ENCODE measurements around the gene C3orf20.

C3orf20 gene

DNA sequence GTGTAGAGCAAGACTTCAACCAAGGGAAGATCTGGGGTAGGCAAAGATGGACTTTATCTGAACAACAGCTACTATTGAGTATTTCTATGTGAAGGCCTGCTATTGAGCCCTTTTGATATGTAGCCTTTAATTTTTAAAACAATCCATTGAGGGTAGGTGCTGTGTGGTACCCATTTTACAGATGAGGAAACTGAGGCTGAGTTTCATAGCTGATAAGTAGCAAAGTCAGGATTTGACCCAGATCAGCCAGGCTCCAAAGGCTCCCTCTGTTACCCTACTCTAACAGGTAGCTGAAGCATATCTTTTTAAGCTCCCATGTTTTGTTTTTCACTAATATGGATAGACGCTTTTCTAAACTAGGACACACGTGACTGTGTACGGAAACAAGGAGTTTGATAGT, 141.4 kb downstream of the C3orf20 start:
- DNase-seq (ENCODE audit: low read depth) = no peak

DNA sequence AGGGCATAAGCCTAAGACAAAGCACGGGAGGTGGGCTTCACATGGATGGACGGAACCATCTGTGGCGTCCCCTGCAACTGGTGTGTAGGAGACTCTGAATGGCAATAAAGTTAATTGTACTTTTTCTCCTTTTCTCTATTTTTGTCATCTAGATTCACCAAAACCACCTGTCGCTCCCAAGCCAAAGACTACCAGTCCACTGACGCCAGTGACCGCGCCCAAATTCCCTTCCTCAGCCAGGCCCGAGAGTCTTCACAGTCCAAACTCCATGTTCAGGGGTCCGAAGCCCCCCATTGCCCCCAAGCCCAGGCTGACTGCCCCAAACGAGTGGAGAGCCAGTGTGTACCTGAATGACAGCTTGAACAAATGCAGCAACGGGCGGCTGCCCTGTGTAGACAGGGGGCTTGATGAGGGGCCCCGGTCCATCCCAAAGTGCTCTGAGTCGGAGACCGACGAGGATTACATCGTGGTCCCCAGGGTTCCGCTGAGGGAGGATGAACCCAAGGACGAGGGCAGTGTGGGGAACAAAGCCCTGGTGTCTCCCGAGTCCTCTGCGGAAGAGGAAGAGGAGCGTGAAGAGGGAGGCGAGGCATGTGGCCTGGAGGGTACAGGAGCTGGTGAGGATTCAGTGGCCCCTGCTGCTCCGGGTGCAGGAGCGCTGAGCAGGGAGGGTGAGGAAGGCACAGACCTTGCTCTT, 144.0 kb downstream of the C3orf20 start, which contains the start of gene FGD5:
Gene FGD5 (plus strand): TSS at position 159 of the 697 bp plus-strand sequence. CDS start 110 bp downstream, at position 269.
- DNase-seq (ENCODE audit: low read depth) = no peak

DNA sequence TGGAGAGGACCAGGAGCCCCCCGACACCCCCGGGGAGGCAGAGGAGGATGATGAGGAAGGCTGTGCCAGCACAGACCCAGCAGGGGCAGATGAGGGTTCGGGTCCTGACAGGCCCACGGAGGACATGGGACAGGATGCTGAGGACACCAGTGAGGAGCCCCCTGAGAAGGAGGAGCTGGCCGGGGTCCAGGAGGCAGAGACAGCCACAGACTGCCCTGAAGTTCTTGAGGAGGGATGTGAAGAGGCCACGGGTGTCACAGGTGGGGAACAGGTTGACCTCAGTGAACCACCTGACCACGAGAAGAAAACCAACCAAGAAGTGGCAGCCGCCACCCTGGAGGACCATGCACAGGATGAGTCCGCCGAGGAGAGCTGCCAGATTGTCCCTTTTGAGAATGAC, 144.7 kb downstream of the C3orf20 start:
- DNase-seq (ENCODE audit: low read depth) = no peak

DNA sequence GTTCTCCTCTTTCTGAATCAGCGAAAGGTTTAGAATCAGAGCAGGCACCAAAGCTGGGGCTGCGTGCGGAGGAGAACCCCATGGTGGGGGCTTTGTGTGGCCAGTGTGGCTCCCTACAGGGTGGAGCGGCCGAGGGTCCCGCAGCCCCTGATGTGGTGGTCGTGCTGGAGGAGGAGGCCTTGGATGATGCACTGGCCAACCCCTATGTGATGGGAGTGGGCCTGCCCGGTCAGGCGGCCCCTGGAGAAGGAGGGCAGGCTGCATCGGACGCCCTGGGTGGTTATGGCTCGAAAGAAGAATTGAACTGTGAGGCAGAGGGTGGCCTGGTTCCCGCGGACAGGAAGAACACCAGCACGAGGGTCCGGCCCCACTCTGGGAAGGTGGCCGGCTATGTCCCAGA, 145.2 kb downstream of the C3orf20 start:
- DNase-seq (ENCODE audit: low read depth) = no peak

DNA sequence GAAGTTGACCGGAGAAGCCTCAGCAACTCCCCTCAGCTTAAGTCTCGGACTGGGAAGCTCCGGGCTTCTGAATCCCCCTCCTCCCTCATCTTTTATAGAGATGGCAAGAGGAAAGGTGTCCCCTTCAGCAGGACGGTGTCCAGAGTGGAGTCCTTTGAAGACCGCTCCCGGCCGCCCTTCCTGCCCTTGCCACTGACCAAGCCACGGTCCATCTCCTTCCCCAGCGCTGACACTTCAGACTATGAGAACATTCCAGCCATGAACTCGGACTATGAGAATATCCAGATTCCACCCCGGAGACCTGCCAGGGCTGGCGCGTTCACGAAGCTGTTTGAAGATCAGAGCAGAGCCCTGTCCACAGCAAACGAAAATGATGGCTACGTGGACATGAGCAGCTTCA, 146.2 kb downstream of the C3orf20 start:
- DNase-seq (ENCODE audit: low read depth) = no peak

DNA sequence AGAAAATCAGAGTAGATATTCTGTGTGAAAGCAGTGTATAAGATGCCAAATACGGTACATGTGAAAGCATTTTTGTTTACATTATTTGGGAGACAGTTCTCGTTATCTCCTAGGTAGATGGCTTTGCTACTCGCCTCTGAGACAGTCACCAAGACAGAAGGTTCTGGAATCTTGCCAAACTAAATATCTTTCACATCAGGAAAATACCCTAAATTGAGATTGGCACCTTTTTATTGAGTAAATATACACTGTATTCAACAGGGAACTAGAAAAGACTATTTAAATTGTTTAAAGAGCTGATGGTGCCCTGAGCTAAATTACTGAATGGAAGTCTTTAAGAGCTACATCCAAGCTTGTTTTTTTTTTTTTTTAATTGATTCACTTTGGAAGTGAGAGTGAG, 147.2 kb downstream of the C3orf20 start:
- no peak for DNase-seq (ENCODE audit: low read depth)
